Measurements from ENCODE around the gene FICD. TPM values are rescaled to one million over a fixed set of nuclear protein-coding genes. Genes with fewer than 3 reads are reported as not detected.
A peak's percentile ranks its signal among the peaks of the same experiment; 100 is the strongest.

The FICD gene
- total and polyA plus RNA-seq, 2 of the 13 experiments (the other 11 are each of a cell fraction or from before 2014, with no cell fraction given): 0.99 to 3.0 TPM

- TF ChIP-seq FOSL2 (CRISPR knock-in tag; IDR thresholded peaks at IDR 0.05): no peak
- TF ChIP-seq HNF1B (CRISPR knock-in tag; IDR thresholded peaks at IDR 0.05): peak; percentile 88
- TF ChIP-seq ZNF143 (CRISPR knock-in tag; IDR thresholded peaks at IDR 0.05): no peak
- no peak for TF ChIP-seq TCF7L2 (IDR thresholded peaks at IDR 0.05; ENCODE audit: low read depth, low read length)
- TF ChIP-seq GATAD2A (CRISPR knock-in tag; IDR thresholded peaks at IDR 0.05): no peak
- no peak; the same call in 1 of the 2 replicates for TF ChIP-seq ZBTB43 (CRISPR knock-in tag; conservative IDR thresholded peaks at IDR 0.05)
- peak; percentile 69; the same call in 1 of the 2 replicates for TF ChIP-seq PCBP1 (IDR thresholded peaks at IDR 0.05; ENCODE audit: borderline replicate concordance, low read depth, low read length)
- no peak for TF ChIP-seq PHF21A (CRISPR knock-in tag; IDR thresholded peaks at IDR 0.05)
- no peak for TF ChIP-seq SRY (CRISPR knock-in tag; IDR thresholded peaks at IDR 0.05)
- TF ChIP-seq, protein P1, sequence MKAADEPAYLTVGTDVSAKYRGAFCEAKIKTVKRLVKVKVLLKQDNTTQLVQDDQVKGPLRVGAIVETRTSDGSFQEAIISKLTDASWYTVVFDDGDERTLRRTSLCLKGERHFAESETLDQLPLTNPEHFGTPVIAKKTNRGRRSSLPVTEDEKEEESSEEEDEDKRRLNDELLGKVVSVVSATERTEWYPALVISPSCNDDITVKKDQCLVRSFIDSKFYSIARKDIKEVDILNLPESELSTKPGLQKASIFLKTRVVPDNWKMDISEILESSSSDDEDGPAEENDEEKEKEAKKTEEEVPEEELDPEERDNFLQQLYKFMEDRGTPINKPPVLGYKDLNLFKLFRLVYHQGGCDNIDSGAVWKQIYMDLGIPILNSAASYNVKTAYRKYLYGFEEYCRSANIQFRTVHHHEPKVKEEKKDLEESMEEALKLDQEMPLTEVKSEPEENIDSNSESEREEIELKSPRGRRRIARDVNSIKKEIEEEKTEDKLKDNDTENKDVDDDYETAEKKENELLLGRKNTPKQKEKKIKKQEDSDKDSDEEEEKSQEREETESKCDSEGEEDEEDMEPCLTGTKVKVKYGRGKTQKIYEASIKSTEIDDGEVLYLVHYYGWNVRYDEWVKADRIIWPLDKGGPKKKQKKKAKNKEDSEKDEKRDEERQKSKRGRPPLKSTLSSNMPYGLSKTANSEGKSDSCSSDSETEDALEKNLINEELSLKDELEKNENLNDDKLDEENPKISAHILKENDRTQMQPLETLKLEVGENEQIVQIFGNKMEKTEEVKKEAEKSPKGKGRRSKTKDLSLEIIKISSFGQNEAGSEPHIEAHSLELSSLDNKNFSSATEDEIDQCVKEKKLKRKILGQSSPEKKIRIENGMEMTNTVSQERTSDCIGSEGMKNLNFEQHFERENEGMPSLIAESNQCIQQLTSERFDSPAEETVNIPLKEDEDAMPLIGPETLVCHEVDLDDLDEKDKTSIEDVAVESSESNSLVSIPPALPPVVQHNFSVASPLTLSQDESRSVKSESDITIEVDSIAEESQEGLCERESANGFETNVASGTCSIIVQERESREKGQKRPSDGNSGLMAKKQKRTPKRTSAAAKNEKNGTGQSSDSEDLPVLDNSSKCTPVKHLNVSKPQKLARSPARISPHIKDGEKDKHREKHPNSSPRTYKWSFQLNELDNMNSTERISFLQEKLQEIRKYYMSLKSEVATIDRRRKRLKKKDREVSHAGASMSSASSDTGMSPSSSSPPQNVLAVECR (CRISPR knock-in tag; IDR thresholded peaks at IDR 0.05; ENCODE audit: borderline replicate concordance): peak; percentile 93
- TF ChIP-seq SIN3A (IDR thresholded peaks at IDR 0.05; ENCODE audit: borderline replicate concordance, low read depth, low read length): peak; percentile 71; the same call in 1 of the 2 replicates
- TF ChIP-seq PHB2 (IDR thresholded peaks at IDR 0.05; ENCODE audit: partially characterized antibody): no peak
- no peak for TF ChIP-seq HHEX (CRISPR knock-in tag; IDR thresholded peaks at IDR 0.05)
- TF ChIP-seq, protein P2, sequence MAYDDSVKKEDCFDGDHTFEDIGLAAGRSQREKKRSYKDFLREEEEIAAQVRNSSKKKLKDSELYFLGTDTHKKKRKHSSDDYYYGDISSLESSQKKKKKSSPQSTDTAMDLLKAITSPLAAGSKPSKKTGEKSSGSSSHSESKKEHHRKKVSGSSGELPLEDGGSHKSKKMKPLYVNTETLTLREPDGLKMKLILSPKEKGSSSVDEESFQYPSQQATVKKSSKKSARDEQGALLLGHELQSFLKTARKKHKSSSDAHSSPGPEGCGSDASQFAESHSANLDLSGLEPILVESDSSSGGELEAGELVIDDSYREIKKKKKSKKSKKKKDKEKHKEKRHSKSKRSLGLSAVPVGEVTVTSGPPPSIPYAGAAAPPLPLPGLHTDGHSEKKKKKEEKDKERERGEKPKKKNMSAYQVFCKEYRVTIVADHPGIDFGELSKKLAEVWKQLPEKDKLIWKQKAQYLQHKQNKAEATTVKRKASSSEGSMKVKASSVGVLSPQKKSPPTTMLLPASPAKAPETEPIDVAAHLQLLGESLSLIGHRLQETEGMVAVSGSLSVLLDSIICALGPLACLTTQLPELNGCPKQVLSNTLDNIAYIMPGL (CRISPR knock-in tag; IDR thresholded peaks at IDR 0.05; ENCODE audit: borderline replicate concordance in 1 of 2, low read depth in 1 of 2): peak in 1 of 2 experiments; percentile 42; a peak in 1 of 4 replicates
- TF ChIP-seq MATR3 (CRISPR knock-in tag; IDR thresholded peaks at IDR 0.05): no peak
- TF ChIP-seq ZNF850 (CRISPR knock-in tag; conservative IDR thresholded peaks at IDR 0.05): no peak
- peak; percentile 79 for TF ChIP-seq HIVEP1 (CRISPR knock-in tag; IDR thresholded peaks at IDR 0.05)
- no peak; the same call in 1 of the 2 replicates for TF ChIP-seq ZNF451 (CRISPR knock-in tag; IDR thresholded peaks at IDR 0.05)
- TF ChIP-seq HDAC1 (CRISPR knock-in tag; IDR thresholded peaks at IDR 0.05): peak; percentile 88
- no peak for TF ChIP-seq RCOR2 (CRISPR knock-in tag; IDR thresholded peaks at IDR 0.05)
- TF ChIP-seq ZNF337 (CRISPR knock-in tag; IDR thresholded peaks at IDR 0.05; ENCODE audit: borderline replicate concordance, low read depth): no peak
Measured at GRCh38 chr12:108514973-108515814, at the start of gene FICD (continued).

Measured in HepG2 (cell line).